Nephron progenitor cell (in vitro differentiated cells): ENCODE results near the gene FRMD8.

Experiments used
- DNase-seq: peaks from one replicate; pipeline ENCODE4 v3.0.0; 2021
- H3K27ac Mint-ChIP-seq: 2 replicates; pipeline ENCODE4 v1.8.0; 2021; ENCODE audit warnings: mild to moderate bottlenecking, moderate library complexity, mixed read lengths
- H3K27me3 Mint-ChIP-seq: 2 replicates; pipeline ENCODE4 v1.8.0; 2021; ENCODE audit warnings: mild to moderate bottlenecking, low read depth, mixed read lengths; ENCODE audit not compliant: poor library complexity
- H3K36me3 Mint-ChIP-seq: 2 replicates; pipeline ENCODE4 v1.8.0; 2021; ENCODE audit warnings: low read depth, mixed read lengths
- H3K4me1 Mint-ChIP-seq: 2 replicates; pipeline ENCODE4 v1.8.0; 2021; ENCODE audit warnings: mixed read lengths
- H3K4me3 Mint-ChIP-seq: 2 replicates; pipeline ENCODE4 v1.8.0; 2021; ENCODE audit warnings: mild to moderate bottlenecking, moderate library complexity, mixed read lengths
- H3K9me3 Mint-ChIP-seq: 2 replicates; pipeline ENCODE4 v1.8.0; 2021; ENCODE audit warnings: mild to moderate bottlenecking, moderate library complexity, mixed read lengths
- TF ChIP-seq, protein P1 (sequence below): fragments of 200-600 bp; sonication (generic); IDR thresholded peaks from 2 replicates; pipeline ENCODE4 v1.5.0; 2021; ENCODE audit warnings: antibody characterized with exemption

FRMD8 gene

DNA sequence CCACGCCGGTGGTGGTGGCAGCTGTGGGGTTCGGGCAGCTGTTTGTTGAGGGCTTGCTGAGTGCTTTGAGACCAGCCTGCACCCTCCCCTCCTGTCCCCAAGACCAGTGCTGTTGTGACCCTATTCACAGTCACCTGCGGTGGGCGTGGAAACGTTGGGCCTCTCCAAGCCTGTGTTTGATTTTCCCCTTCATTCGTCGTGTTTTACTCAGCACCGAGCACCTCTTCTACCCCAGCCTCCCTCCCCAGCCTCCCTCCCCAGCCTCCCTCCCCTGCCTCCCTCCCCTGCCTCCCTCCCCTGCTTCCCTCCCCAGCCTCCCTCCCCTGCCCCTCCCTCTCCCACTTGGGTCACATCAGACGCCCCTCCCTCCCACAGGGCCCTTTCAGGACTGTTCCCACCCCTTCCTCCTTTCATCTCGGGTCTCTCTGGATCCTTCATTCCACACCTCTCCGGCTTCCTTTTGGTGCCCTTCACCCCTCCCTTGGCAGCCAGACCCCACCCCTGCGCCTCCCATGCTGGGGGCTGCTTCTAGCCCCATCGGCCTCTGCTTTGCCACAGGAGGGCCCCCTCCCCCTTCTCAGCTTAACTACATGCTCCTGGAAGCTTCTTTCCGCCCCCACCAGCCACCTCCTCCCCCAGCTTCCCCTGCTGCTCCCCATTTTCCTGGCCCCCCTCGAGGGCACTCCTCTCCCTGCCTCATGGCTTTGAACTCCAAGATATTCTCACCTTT is 14.8 kb downstream of the FRMD8 start:
- TF ChIP-seq, protein P1, sequence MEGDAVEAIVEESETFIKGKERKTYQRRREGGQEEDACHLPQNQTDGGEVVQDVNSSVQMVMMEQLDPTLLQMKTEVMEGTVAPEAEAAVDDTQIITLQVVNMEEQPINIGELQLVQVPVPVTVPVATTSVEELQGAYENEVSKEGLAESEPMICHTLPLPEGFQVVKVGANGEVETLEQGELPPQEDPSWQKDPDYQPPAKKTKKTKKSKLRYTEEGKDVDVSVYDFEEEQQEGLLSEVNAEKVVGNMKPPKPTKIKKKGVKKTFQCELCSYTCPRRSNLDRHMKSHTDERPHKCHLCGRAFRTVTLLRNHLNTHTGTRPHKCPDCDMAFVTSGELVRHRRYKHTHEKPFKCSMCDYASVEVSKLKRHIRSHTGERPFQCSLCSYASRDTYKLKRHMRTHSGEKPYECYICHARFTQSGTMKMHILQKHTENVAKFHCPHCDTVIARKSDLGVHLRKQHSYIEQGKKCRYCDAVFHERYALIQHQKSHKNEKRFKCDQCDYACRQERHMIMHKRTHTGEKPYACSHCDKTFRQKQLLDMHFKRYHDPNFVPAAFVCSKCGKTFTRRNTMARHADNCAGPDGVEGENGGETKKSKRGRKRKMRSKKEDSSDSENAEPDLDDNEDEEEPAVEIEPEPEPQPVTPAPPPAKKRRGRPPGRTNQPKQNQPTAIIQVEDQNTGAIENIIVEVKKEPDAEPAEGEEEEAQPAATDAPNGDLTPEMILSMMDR: no peak
- peak overlapping the region; percentile 31 for H3K27ac Mint-ChIP-seq

DNA sequence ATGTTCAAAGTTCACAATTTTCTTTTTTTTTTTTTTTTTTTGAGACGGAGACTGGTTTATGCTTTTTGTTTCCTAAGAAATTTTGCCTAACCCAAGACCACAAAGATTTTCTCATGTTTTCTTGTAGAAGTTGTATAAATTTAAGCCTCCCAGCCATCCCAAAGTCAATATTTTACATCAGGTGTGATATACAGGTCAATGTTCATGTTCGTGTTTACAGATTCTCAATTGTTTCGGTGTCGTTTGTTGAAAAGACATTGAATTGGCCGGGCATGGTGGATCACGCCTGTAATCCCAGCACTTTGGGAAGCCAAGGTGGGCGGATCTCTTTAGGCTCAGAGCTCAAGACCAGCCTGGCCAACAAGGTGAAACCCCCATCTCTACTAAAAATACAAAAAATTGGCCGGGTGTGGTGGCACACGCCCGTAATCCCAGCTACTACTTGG is 15.4 kb downstream of the FRMD8 start:
- DNase-seq: no peak
- Mint-ChIP-seq H3K27me3 (no peaks in the 10 kb centered on the region), H3K27ac (peak overlapping the region; percentile 31), H3K4me3 (no peak overlapping the region), H3K9me3 (no peaks in the 10 kb centered on the region), H3K4me1 (peaks cover 30% of the 10 kb centered on the region), H3K36me3 (peaks cover 16% of the 10 kb centered on the region)
- TF ChIP-seq, protein P1: no peak

More for the DNA sequence above, 14.8 kb downstream of the FRMD8 start:
- no peaks in the 10 kb centered on the region for H3K9me3 Mint-ChIP-seq
- peaks cover 16% of the 10 kb centered on the region for H3K36me3 Mint-ChIP-seq
- no peak for DNase-seq
- H3K4me1 Mint-ChIP-seq: peaks cover 30% of the 10 kb centered on the region
- H3K27me3 Mint-ChIP-seq: no peaks in the 10 kb centered on the region
- no peak overlapping the region for H3K4me3 Mint-ChIP-seq

GRCh38 chr11:65402790-65403189 is 16.4 kb downstream of the FRMD8 start:
- Mint-ChIP-seq H3K9me3 (no peaks in the 10 kb centered on the region), H3K4me3 (no peak overlapping the region), H3K4me1 (peaks cover 24% of the 10 kb centered on the region), H3K27me3 (no peaks in the 10 kb centered on the region), H3K27ac (no peak overlapping the region), H3K36me3 (peaks cover 9% of the 10 kb centered on the region)
- DNase-seq: no peak
- TF ChIP-seq, protein P1: no peak

DNA sequence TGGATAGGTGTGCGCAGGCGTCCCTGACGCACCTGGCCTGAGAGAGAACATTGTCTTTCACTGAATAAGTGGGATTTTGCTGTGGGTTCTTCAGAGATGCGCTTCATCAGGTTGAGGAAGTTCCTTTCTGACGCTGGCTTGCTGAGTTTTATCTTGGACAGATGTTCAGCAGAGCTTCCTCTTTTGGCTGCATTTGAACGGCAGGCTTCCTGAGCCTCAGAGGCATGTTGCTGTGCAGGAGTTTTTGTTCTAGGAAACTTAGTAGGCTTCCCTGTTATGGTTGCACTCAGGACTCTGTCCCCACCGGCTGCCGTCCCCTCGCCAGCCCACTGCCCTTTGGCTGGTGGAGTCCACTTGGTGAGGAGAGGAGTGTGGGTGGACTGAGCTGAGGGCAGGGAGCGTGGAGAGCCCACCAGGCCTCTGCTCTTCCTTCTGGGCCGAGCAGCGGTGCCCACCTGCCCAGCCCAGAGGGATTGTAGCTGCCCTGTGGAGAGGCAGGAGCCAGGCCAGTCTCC is 17.2 kb downstream of the FRMD8 start:
- TF ChIP-seq, protein P1: no peak
- Mint-ChIP-seq H3K36me3 (peaks cover 10% of the 10 kb centered on the region), H3K9me3 (no peaks in the 10 kb centered on the region), H3K4me3 (no peak overlapping the region), H3K4me1 (peaks cover 19% of the 10 kb centered on the region), H3K27me3 (no peaks in the 10 kb centered on the region), H3K27ac (no peak overlapping the region)
- DNase-seq: no peak

GRCh38 chr11:65404210-65404609 is 17.8 kb downstream of the FRMD8 start:
- no peaks in the 10 kb centered on the region for H3K9me3 Mint-ChIP-seq
- peaks cover 15% of the 10 kb centered on the region for H3K36me3 Mint-ChIP-seq
- TF ChIP-seq, protein P1: no peak
- no peak for DNase-seq
- peaks cover 17% of the 10 kb centered on the region for H3K4me1 Mint-ChIP-seq
- H3K27me3 Mint-ChIP-seq: no peaks in the 10 kb centered on the region
- H3K4me3 Mint-ChIP-seq: no peak overlapping the region
- H3K27ac Mint-ChIP-seq: no peak overlapping the region
